Bronchial epithelial cell (primary cell): Measurements from ENCODE around the gene SBNO2. TPM values are rescaled to one million over a fixed set of nuclear protein-coding genes. Genes with fewer than 3 reads are reported as not detected.
A peak's percentile ranks its signal among the peaks of the same experiment; 100 is the strongest.

Experiments
- DNase-seq: peaks from one replicate; pipeline ENCODE4 v3.0.0-alpha.2; 2010; ENCODE audit warnings: low read depth
- FAIRE-seq: peaks from 2 replicates; lab custom pipeline; 2011; peaks lifted over from hg19 to GRCh38; lab: Jason Lieb, UNC
- H3K27me3 ChIP-seq: 2 replicates; pipeline ENCODE4 v1.5.1; 2011; ENCODE audit warnings: low read length; ENCODE audit not compliant: control insufficient read depth, insufficient read depth
- H3K36me3 ChIP-seq: 2 replicates; pipeline ENCODE4 v1.5.1; 2011; ENCODE audit warnings: low read length; ENCODE audit not compliant: control insufficient read depth, insufficient read depth
- H3K4me3 ChIP-seq: 2 replicates; pipeline ENCODE4 v1.5.1; 2011; ENCODE audit warnings: mild to moderate bottlenecking, low read depth, low read length, control low read depth
- total RNA-seq: library from RNA; depleted of rRNA; stranded (reverse); fragments of >200 nt; gene quantifications from 2 replicates; pipeline ENCODE4 v1.2.1, GENCODE V29; 2014
- TF ChIP-seq, protein P1 (sequence below): IDR thresholded peaks from 2 replicates; pipeline ENCODE4 v1.5.1; 2011; ENCODE audit warnings: mild to moderate bottlenecking, moderate library complexity, low read length, control low read depth, inconsistent platforms; ENCODE audit not compliant: insufficient read depth, severe bottlenecking

The SBNO2 gene
- total RNA-seq, 1 donor from 2014 or later, result 16.8 TPM

GRCh38 chr19:1167687-1168571, 6.1 kb downstream of the SBNO2 start:
- TF ChIP-seq, protein P1, sequence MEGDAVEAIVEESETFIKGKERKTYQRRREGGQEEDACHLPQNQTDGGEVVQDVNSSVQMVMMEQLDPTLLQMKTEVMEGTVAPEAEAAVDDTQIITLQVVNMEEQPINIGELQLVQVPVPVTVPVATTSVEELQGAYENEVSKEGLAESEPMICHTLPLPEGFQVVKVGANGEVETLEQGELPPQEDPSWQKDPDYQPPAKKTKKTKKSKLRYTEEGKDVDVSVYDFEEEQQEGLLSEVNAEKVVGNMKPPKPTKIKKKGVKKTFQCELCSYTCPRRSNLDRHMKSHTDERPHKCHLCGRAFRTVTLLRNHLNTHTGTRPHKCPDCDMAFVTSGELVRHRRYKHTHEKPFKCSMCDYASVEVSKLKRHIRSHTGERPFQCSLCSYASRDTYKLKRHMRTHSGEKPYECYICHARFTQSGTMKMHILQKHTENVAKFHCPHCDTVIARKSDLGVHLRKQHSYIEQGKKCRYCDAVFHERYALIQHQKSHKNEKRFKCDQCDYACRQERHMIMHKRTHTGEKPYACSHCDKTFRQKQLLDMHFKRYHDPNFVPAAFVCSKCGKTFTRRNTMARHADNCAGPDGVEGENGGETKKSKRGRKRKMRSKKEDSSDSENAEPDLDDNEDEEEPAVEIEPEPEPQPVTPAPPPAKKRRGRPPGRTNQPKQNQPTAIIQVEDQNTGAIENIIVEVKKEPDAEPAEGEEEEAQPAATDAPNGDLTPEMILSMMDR, result peak; percentile 12
- no peaks in the 10 kb centered on the region for H3K27me3 ChIP-seq
- no peak for DNase-seq
- H3K4me3 ChIP-seq, result peak overlapping the region; percentile 31
- H3K36me3 ChIP-seq, result peaks cover 11% of the 10 kb centered on the region
- FAIRE-seq, result no peak

DNA sequence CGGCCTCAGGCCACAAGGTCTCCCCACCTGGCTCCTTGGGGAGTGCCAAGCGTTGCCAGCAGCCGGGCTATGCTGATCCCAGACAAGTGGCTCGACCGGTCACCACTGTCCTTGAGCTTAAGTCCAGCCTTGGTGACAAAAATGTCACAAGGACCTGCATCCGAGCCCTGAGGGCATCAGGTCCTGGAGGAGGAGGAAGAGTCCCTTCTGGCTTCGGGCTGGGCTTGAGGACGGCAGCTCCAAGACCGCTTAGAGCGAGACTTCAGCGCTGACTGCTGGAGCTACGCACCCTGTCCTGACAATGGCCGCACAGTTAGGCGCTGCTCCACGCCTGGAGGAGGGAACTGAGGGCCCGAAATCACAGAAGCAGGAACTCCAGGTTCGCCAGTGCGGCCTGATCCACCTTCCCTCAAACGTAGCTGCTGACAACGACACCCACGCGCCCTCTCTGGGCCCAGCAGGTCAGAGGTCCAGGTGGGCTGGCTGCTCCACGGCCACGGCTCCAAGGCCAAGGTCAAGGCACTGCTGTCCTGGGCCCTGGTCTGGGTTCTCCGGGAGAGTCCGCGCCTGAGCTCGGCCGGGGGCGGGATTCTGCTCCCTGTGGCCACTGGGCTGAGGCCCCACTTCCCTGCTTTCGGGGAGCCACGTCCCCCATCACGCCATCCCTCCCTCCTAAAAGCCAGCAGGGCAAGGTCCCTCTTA, 7.0 kb downstream of the SBNO2 start:
- FAIRE-seq (peak; percentile 80), DNase-seq (no peak)
- TF ChIP-seq, protein P1, result no peak

GRCh38 chr19:1164684-1165531, 9.2 kb downstream of the SBNO2 start:
- H3K36me3 ChIP-seq, result peaks cover 11% of the 10 kb centered on the region
- no peak overlapping the region for H3K4me3 ChIP-seq
- TF ChIP-seq, protein P1, result no peak
- FAIRE-seq (no peak), DNase-seq (no peak)
- no peaks in the 10 kb centered on the region for H3K27me3 ChIP-seq

More for the DNA sequence above, 7.0 kb downstream of the SBNO2 start:
- Histone ChIP-seq H3K4me3 (no peak overlapping the region), H3K36me3 (peaks cover 11% of the 10 kb centered on the region), H3K27me3 (no peaks in the 10 kb centered on the region)

DNA sequence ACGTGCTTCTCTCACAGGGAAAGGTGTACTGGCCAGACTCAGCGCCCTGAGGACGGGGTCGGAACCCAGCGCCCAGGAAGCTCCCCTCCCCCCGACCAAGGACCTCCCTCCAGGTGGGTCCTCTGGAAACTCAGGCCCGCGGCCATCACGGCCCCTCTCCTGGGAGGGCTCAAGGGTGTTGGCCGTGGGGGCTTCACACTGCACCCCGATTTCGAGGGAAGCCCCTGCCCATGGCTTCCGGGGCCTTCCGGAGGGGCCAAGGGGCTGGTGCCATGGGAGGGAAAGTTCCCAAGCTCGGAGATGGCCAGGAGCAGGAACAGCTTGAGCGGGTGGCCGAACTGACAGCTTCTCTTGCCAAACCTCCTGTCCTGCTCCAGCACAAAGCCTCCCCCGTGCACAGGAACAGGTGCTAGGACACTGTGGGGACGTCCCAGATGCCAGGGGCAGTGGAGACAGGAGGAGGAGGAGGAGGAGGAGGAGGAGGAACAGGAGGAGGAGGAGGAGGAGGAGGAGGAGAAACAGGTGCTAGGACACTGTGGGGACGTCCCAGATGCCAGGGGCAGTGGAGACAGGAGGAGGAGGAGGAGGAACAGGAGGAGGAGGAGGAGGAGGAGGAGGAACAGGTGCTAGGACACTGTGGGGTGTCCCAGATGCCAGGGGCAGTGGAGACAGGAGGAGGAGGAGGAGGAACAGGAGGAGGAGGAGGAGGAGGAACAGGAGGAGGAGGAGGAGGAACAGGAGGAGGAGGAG, 10.0 kb downstream of the SBNO2 start:
- Histone ChIP-seq H3K27me3 (no peaks in the 10 kb centered on the region), H3K36me3 (peaks cover 11% of the 10 kb centered on the region), H3K4me3 (no peak overlapping the region)
- FAIRE-seq (peak; percentile 72), DNase-seq (no peak)
- TF ChIP-seq, protein P1, result no peak
